ENCODE data around the gene SLC7A11.

DNA sequence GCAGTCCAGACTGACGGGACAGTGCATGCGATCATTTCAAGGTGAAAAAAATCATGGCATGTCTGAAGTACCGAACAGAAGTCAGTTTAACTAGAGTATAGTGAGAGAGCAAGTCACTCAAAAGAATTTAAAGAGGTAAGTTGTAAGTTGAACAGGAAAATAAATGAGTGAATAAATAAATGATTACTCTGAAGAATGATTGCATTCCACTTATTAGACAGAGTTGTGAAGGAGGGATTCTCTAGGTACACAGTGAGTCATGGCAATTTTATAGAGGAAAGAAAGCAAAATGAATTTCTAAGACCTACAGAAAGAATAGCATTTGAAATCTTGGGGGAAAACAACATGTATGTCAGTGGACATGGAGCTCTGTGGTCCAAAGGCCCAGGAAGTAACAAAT is 37.1 kb upstream of the SLC7A11 start:
- TF ChIP-seq POLR2A (IDR thresholded peaks at IDR 0.05) = no peak
- TF ChIP-seq, protein P1, sequence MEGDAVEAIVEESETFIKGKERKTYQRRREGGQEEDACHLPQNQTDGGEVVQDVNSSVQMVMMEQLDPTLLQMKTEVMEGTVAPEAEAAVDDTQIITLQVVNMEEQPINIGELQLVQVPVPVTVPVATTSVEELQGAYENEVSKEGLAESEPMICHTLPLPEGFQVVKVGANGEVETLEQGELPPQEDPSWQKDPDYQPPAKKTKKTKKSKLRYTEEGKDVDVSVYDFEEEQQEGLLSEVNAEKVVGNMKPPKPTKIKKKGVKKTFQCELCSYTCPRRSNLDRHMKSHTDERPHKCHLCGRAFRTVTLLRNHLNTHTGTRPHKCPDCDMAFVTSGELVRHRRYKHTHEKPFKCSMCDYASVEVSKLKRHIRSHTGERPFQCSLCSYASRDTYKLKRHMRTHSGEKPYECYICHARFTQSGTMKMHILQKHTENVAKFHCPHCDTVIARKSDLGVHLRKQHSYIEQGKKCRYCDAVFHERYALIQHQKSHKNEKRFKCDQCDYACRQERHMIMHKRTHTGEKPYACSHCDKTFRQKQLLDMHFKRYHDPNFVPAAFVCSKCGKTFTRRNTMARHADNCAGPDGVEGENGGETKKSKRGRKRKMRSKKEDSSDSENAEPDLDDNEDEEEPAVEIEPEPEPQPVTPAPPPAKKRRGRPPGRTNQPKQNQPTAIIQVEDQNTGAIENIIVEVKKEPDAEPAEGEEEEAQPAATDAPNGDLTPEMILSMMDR (IDR thresholded peaks at IDR 0.05) = no peak

Data from uterus (tissue), 2 donors.